Ascending aorta (tissue), 2 donors: ENCODE data around the gene KIF18B. TPM values are rescaled to one million over a fixed set of nuclear protein-coding genes. Genes with fewer than 3 reads are reported as not detected.

Experiments used
- DNase-seq, 2 donors: peaks; one replicate each; pipeline ENCODE4 v3.0.0-alpha.2; 2019; ENCODE audit warnings: low spot score in 2 of 2
- H3K27ac ChIP-seq, 2 donors: fragments of 200-600 bp; sonication (generic); one replicate each; pipeline ENCODE4 v1.5.1; 2016 to 2017; ENCODE audit warnings: mild to moderate bottlenecking in 1 of 2
- H3K27me3 ChIP-seq: fragments of 200-600 bp; sonication (generic); one replicate; pipeline ENCODE4 v1.5.1; 2017
- H3K36me3 ChIP-seq, 2 donors: fragments of 200-600 bp; sonication (generic); one replicate each; pipeline ENCODE4 v1.5.1; 2016
- H3K4me1 ChIP-seq, 2 donors: fragments of 200-600 bp; sonication (generic); one replicate each; pipeline ENCODE4 v1.5.1; 2016 to 2017; ENCODE audit warnings: mild to moderate bottlenecking in 1 of 2
- H3K4me3 ChIP-seq, 2 donors: fragments of 200-600 bp; sonication (generic); one replicate each; pipeline ENCODE4 v1.5.1; 2016 to 2017; ENCODE audit warnings: mild to moderate bottlenecking in 1 of 2
- H3K9me3 ChIP-seq, 2 donors: fragments of 200-600 bp; sonication (generic); one replicate each; pipeline ENCODE4 v1.5.1; 2016
- intact Hi-C: fragments of 100-400 bp; cut with DNase I; formaldehyde crosslinking; loops from one replicate; pipeline ENCODE4 v1.15.1; 2023
- total RNA-seq: library from RNA; depleted of rRNA; stranded (reverse); fragments of >200 nt; gene quantifications from one replicate; pipeline ENCODE4 v1.1.0, GENCODE V29; 2016
- TF ChIP-seq, protein P1 (sequence below), 3 experiments: fragments of 200-600 bp in 2 of 3; fragments of 450-650 bp in 1 of 3; sonication (generic) in 2 of 3; IDR thresholded peaks; one replicate each; pipeline ENCODE4 v1.5.1; 2016 to 2019; ENCODE audit warnings: antibody characterized with exemption in 3 of 3, mild to moderate bottlenecking in 1 of 3, moderate library complexity in 1 of 3

KIF18B gene
- total RNA-seq, 1 donor from 2014 or later, result not detected

DNA sequence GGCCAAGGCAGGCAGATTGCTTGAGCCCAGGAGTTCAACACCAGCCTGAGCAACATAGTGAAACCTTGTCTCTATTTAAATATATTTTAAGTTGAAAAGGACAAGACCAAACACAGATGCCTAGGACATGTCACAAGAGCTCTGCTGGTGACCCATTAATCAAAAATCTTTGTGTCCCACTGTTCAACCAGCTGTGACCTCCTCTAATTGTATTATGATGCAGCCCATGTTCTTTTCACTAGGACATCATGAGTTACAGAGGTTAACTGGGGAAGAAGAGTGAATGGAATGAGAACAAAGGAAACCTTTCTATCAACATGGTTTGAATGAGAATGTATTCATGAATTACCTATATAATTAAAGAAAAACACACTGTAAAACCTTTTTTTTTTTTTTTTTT is 55.3 kb downstream of the KIF18B start:
- no peak overlapping the region for H3K27ac ChIP-seq
- H3K27me3 ChIP-seq, result no peaks in the 10 kb centered on the region
- TF ChIP-seq, protein P1, sequence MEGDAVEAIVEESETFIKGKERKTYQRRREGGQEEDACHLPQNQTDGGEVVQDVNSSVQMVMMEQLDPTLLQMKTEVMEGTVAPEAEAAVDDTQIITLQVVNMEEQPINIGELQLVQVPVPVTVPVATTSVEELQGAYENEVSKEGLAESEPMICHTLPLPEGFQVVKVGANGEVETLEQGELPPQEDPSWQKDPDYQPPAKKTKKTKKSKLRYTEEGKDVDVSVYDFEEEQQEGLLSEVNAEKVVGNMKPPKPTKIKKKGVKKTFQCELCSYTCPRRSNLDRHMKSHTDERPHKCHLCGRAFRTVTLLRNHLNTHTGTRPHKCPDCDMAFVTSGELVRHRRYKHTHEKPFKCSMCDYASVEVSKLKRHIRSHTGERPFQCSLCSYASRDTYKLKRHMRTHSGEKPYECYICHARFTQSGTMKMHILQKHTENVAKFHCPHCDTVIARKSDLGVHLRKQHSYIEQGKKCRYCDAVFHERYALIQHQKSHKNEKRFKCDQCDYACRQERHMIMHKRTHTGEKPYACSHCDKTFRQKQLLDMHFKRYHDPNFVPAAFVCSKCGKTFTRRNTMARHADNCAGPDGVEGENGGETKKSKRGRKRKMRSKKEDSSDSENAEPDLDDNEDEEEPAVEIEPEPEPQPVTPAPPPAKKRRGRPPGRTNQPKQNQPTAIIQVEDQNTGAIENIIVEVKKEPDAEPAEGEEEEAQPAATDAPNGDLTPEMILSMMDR (IDR thresholded peaks at IDR 0.05), result no peak
- no peaks in the 10 kb centered on the region for H3K9me3 ChIP-seq
- H3K4me1 ChIP-seq, result no peaks in the 10 kb centered on the region
- no peak overlapping the region for H3K4me3 ChIP-seq
- peaks cover 22 to 28% of the 10 kb centered on the region in 2 donors for H3K36me3 ChIP-seq
- intact Hi-C loops, result no loop called here
- DNase-seq, result no peak

DNA sequence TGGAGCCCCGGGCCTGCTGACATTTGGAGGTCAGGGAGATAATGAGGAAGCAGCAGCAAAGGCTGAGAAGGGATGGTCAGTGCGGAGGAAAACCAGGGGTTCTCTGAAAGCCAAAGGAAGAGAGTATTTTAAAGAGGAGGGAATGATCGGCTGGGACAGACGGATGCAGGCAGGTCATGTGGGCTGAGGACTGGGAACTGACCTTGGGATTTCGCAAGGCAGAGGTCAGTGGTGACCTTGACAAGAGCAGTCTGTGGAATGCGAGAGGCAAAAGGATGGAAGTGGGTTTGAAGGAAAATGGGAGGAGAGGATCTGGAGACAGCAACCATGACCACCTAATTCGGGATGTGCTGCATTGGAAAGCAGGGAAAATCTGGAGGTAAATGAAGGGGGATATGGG is 58.6 kb downstream of the KIF18B start:
- H3K27ac ChIP-seq, result no peak overlapping the region
- H3K36me3 ChIP-seq, result peaks cover 44 to 50% of the 10 kb centered on the region in 2 donors
- intact Hi-C loops, result no loop called here
- DNase-seq, result no peak
- H3K4me3 ChIP-seq, result no peak overlapping the region
- H3K27me3 ChIP-seq, result no peaks in the 10 kb centered on the region
- no peaks in the 10 kb centered on the region for H3K9me3 ChIP-seq
- no peaks in the 10 kb centered on the region for H3K4me1 ChIP-seq
- TF ChIP-seq, protein P1 (IDR thresholded peaks at IDR 0.05), result no peak

DNA sequence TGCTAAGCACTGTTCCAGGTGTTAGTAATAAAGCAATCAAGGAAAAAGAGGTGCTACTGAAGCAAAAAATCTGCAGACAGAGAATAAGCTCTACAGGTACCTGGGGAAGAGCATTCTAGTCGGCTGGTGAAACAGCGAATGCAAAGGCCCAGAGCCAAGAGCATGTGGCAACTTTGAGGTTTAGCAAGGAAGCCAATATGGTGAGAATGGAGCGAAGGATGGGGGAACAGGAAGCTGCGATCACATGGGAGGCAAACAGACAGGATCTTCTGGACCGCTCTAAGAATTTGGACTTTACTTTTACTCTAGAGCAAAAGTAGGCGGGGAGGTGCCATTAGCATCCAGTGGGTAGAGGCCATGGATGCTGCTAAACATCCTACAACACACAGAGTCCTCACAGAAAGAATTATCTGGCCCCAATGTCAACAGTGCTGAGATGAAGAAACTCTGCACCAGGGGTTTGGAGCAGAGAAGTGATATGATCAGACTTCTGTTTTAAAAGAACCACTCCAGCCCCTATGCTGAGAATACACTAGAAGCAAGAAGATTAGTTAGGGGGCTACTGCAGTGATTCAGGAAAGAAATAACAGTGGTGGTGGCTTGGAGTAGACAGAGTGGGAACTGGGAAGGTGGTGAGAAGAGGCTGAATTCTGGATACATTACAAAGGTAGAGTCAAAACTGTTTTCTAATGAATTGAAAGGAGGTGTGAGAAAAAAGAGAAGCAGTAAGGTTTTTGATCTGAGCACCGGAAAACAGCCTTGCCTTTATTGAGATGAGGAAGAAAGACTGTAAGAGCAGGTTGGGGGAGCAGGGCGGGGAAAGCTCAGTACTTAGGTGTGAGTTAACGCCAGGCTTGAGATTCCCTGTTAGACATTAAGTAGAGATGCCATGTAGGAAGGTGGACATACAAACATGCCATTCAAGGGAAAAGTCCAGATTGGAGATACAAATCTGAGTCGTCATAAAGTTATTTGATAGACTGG is 59.3 kb downstream of the KIF18B start:
- no peaks in the 10 kb centered on the region for H3K4me1 ChIP-seq
- no peaks in the 10 kb centered on the region for H3K9me3 ChIP-seq
- no peak overlapping the region for H3K4me3 ChIP-seq
- intact Hi-C loops, result no loop called here
- H3K27ac ChIP-seq, result no peak overlapping the region
- H3K27me3 ChIP-seq, result no peaks in the 10 kb centered on the region
- no peak for DNase-seq
- H3K36me3 ChIP-seq, result peaks cover 44 to 50% of the 10 kb centered on the region in 2 donors
- TF ChIP-seq, protein P1 (IDR thresholded peaks at IDR 0.05), result no peak

DNA sequence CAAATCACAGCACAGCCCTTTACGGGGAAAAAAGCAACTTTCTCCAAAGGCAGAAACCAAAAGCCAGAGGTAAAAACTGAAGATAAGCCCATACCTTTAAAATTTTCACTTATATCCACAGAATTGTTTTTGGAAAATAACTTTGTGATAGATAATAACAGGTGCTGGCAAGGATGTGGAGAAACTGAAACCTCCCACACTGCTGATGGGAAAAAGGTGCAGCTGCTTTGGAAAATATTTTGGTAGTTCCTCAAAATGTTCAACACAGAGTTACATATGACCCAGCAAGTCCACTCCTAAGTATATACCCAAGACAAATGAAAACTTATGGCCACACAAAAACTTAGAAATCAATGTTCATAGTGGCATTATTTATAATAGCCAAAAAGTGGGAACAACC is 60.6 kb downstream of the KIF18B start:
- TF ChIP-seq, protein P1 (IDR thresholded peaks at IDR 0.05), result no peak
- no peaks in the 10 kb centered on the region for H3K9me3 ChIP-seq
- no peaks in the 10 kb centered on the region for H3K4me1 ChIP-seq
- intact Hi-C loops, result no loop called here
- H3K36me3 ChIP-seq, result peaks cover 49 to 55% of the 10 kb centered on the region in 2 donors
- H3K27me3 ChIP-seq, result no peaks in the 10 kb centered on the region
- no peak for DNase-seq
- no peak overlapping the region for H3K27ac ChIP-seq
- no peak overlapping the region for H3K4me3 ChIP-seq

DNA sequence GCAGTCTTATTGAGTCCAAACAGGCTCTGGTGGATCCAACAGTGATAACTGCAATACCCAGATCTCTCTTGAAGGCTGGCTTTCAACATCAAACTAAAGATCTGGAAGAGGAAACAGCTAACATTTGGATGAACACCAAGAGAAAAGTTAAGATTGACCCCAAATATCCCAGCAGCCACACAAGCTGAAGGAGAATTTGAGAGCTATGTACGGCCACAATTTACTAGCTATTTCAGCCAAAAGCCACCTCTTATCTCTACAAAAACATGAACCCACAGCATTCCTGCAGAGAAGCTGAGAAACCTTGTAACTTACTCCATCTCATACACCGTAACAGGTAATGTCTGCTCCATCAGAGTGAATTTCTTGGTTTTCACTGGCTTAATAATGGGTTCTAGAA is 62.6 kb downstream of the KIF18B start:
- H3K9me3 ChIP-seq, result no peaks in the 10 kb centered on the region
- H3K36me3 ChIP-seq, result peaks cover 63 to 70% of the 10 kb centered on the region in 2 donors
- TF ChIP-seq, protein P1 (IDR thresholded peaks at IDR 0.05), result no peak
- intact Hi-C loops, result no loop called here
- H3K4me3 ChIP-seq, result no peak overlapping the region
- no peaks in the 10 kb centered on the region for H3K27me3 ChIP-seq
- no peaks in the 10 kb centered on the region for H3K4me1 ChIP-seq
- H3K27ac ChIP-seq, result no peak overlapping the region
- no peak for DNase-seq
